ENCODE measurements around the gene PDZD2. TPM values are rescaled to one million over a fixed set of nuclear protein-coding genes. Genes with fewer than 3 reads are reported as not detected.
A peak's percentile ranks its signal among the peaks of the same experiment; 100 is the strongest.

Gene PDZD2
- polyA plus RNA-seq, 4 donors, result 1.4 to 3.9 (median 3.7) TPM; not detected in 1

- Histone ChIP-seq H3K4me3 (ENCODE audit: low read depth in 1 of 3, low read length in 3 of 3) (no peak overlapping the region), H3K27me3 (ENCODE audit: control insufficient read depth in 3 of 3, insufficient read depth in 3 of 3, low read length in 3 of 3) (no peaks in the 10 kb centered on the region), H3K27ac (ENCODE audit: low read depth in 1 of 3, low read length in 2 of 3) (no peak overlapping the region), H3K9me3 (ENCODE audit: control insufficient read depth in 2 of 2, insufficient read depth in 1 of 2, low read depth in 1 of 2, low read length in 1 of 2) (no peaks in the 10 kb centered on the region), H3K4me1 (ENCODE audit: control insufficient read depth in 3 of 3, insufficient read depth in 2 of 3, low read depth in 1 of 3, low read length in 2 of 3) (no peaks in the 10 kb centered on the region), H3K36me3 (ENCODE audit: control insufficient read depth in 3 of 3, insufficient read depth in 2 of 3, low read depth in 1 of 3, low read length in 3 of 3) (peaks cover 2 to 38% (median 8%) of the 10 kb centered on the region in 3 donors)
- DNase-seq (no peak), FAIRE-seq (no peak)
Measured at GRCh38 chr5:32132757-32133156, 493.8 kb downstream of the PDZD2 start.

- H3K27me3 ChIP-seq (ENCODE audit: control insufficient read depth in 3 of 3, insufficient read depth in 3 of 3, low read length in 3 of 3), result no peaks in the 10 kb centered on the region
- 78 to 98% (median 97%) methylated on average over 1 of the region's 1 CpG for WGBS, 3 donors
- H3K36me3 ChIP-seq (ENCODE audit: control insufficient read depth in 3 of 3, insufficient read depth in 2 of 3, low read depth in 1 of 3, low read length in 3 of 3), result peaks cover 2 to 35% (median 13%) of the 10 kb centered on the region in 3 donors
- H3K4me1 ChIP-seq (ENCODE audit: control insufficient read depth in 3 of 3, insufficient read depth in 2 of 3, low read depth in 1 of 3, low read length in 2 of 3), result no peaks in the 10 kb centered on the region
- no peak overlapping the region for H3K4me3 ChIP-seq (ENCODE audit: low read depth in 1 of 3, low read length in 3 of 3)
- FAIRE-seq (no peak), DNase-seq (no peak)
- H3K9me3 ChIP-seq (ENCODE audit: control insufficient read depth in 2 of 2, insufficient read depth in 1 of 2, low read depth in 1 of 2, low read length in 1 of 2), result no peaks in the 10 kb centered on the region
- no peak overlapping the region for H3K27ac ChIP-seq (ENCODE audit: low read depth in 1 of 3, low read length in 2 of 3)
Measured at GRCh38 chr5:32135086-32135485, 496.2 kb downstream of the PDZD2 start.

GRCh38 chr5:32136342-32136741, 497.4 kb downstream of the PDZD2 start:
- no peak overlapping the region for H3K27ac ChIP-seq (ENCODE audit: low read depth in 1 of 3, low read length in 2 of 3)
- H3K27me3 ChIP-seq (ENCODE audit: control insufficient read depth in 3 of 3, insufficient read depth in 3 of 3, low read length in 3 of 3), result no peaks in the 10 kb centered on the region
- no peak for FAIRE-seq
- no peak overlapping the region for H3K4me3 ChIP-seq (ENCODE audit: low read depth in 1 of 3, low read length in 3 of 3)
- H3K36me3 ChIP-seq (ENCODE audit: control insufficient read depth in 3 of 3, insufficient read depth in 2 of 3, low read depth in 1 of 3, low read length in 3 of 3), result peaks cover 2 to 45% (median 13%) of the 10 kb centered on the region in 3 donors
- H3K9me3 ChIP-seq (ENCODE audit: control insufficient read depth in 2 of 2, insufficient read depth in 1 of 2, low read depth in 1 of 2, low read length in 1 of 2), result no peaks in the 10 kb centered on the region
- DNase-seq, result peak in 1 of 2 donors; percentile 56
- 42 to 64% (median 64%) methylated on average over 7 of the region's 7 CpGs for WGBS, 3 donors
- no peaks in the 10 kb centered on the region for H3K4me1 ChIP-seq (ENCODE audit: control insufficient read depth in 3 of 3, insufficient read depth in 2 of 3, low read depth in 1 of 3, low read length in 2 of 3)

- Histone ChIP-seq H3K4me3 (ENCODE audit: low read depth in 1 of 3, low read length in 3 of 3) (no peak overlapping the region), H3K36me3 (ENCODE audit: control insufficient read depth in 3 of 3, insufficient read depth in 2 of 3, low read depth in 1 of 3, low read length in 3 of 3) (peaks cover 2 to 43% (median 13%) of the 10 kb centered on the region in 3 donors), H3K27me3 (ENCODE audit: control insufficient read depth in 3 of 3, insufficient read depth in 3 of 3, low read length in 3 of 3) (no peaks in the 10 kb centered on the region), H3K4me1 (ENCODE audit: control insufficient read depth in 3 of 3, insufficient read depth in 2 of 3, low read depth in 1 of 3, low read length in 2 of 3) (no peaks in the 10 kb centered on the region), H3K9me3 (ENCODE audit: control insufficient read depth in 2 of 2, insufficient read depth in 1 of 2, low read depth in 1 of 2, low read length in 1 of 2) (no peaks in the 10 kb centered on the region), H3K27ac (ENCODE audit: low read depth in 1 of 3, low read length in 2 of 3) (no peak overlapping the region)
- no peak for DNase-seq
- FAIRE-seq, result no peak
- WGBS, 3 donors, result 86 to 92% (median 87%) methylated on average over 7 of the region's 7 CpGs
Measured at GRCh38 chr5:32138839-32139493, 500.0 kb downstream of the PDZD2 start.

GRCh38 chr5:32143617-32144377, 504.9 kb downstream of the PDZD2 start:
- no peak overlapping the region for H3K4me3 ChIP-seq (ENCODE audit: low read depth in 1 of 3, low read length in 3 of 3)
- no peaks in the 10 kb centered on the region for H3K9me3 ChIP-seq (ENCODE audit: control insufficient read depth in 2 of 2, insufficient read depth in 1 of 2, low read depth in 1 of 2, low read length in 1 of 2)
- no peaks in the 10 kb centered on the region for H3K27me3 ChIP-seq (ENCODE audit: control insufficient read depth in 3 of 3, insufficient read depth in 3 of 3, low read length in 3 of 3)
- peaks cover 0 to 23% (median 3%) of the 10 kb centered on the region in 3 donors for H3K36me3 ChIP-seq (ENCODE audit: control insufficient read depth in 3 of 3, insufficient read depth in 2 of 3, low read depth in 1 of 3, low read length in 3 of 3)
- FAIRE-seq (no peak), DNase-seq (no peak)
- H3K27ac ChIP-seq (ENCODE audit: low read depth in 1 of 3, low read length in 2 of 3), result no peak overlapping the region
- 83 to 91% (median 89%) methylated on average over 6 of the region's 6 CpGs for WGBS, 3 donors
- peaks cover 0 to 11% (median 0%) of the 10 kb centered on the region in 3 donors for H3K4me1 ChIP-seq (ENCODE audit: control insufficient read depth in 3 of 3, insufficient read depth in 2 of 3, low read depth in 1 of 3, low read length in 2 of 3)

- 93 to 96% (median 95%) methylated on average over 5 of the region's 5 CpGs for WGBS, 3 donors
- DNase-seq, result no peak
- no peak for FAIRE-seq
- Histone ChIP-seq H3K4me1 (ENCODE audit: control insufficient read depth in 3 of 3, insufficient read depth in 2 of 3, low read depth in 1 of 3, low read length in 2 of 3) (peaks cover 0 to 11% (median 0%) of the 10 kb centered on the region in 3 donors), H3K27me3 (ENCODE audit: control insufficient read depth in 3 of 3, insufficient read depth in 3 of 3, low read length in 3 of 3) (no peaks in the 10 kb centered on the region), H3K27ac (ENCODE audit: low read depth in 1 of 3, low read length in 2 of 3) (no peak overlapping the region), H3K36me3 (ENCODE audit: control insufficient read depth in 3 of 3, insufficient read depth in 2 of 3, low read depth in 1 of 3, low read length in 3 of 3) (peaks cover 0 to 23% (median 0%) of the 10 kb centered on the region in 3 donors), H3K9me3 (ENCODE audit: control insufficient read depth in 2 of 2, insufficient read depth in 1 of 2, low read depth in 1 of 2, low read length in 1 of 2) (no peaks in the 10 kb centered on the region), H3K4me3 (ENCODE audit: low read depth in 1 of 3, low read length in 3 of 3) (no peak overlapping the region)
Measured at GRCh38 chr5:32144378-32145207, 505.7 kb downstream of the PDZD2 start.

GRCh38 chr5:32145378-32145777, 506.4 kb downstream of the PDZD2 start:
- H3K27me3 ChIP-seq (ENCODE audit: control insufficient read depth in 3 of 3, insufficient read depth in 3 of 3, low read length in 3 of 3), result no peaks in the 10 kb centered on the region
- H3K4me3 ChIP-seq (ENCODE audit: low read depth in 1 of 3, low read length in 3 of 3), result no peak overlapping the region
- H3K9me3 ChIP-seq (ENCODE audit: control insufficient read depth in 2 of 2, insufficient read depth in 1 of 2, low read depth in 1 of 2, low read length in 1 of 2), result no peaks in the 10 kb centered on the region
- 44 to 74% (median 73%) methylated on average over 2 of the region's 2 CpGs for WGBS, 3 donors
- no peak for FAIRE-seq
- peaks cover 0 to 11% (median 0%) of the 10 kb centered on the region in 3 donors for H3K4me1 ChIP-seq (ENCODE audit: control insufficient read depth in 3 of 3, insufficient read depth in 2 of 3, low read depth in 1 of 3, low read length in 2 of 3)
- no peak for DNase-seq
- peaks cover 0 to 21% (median 0%) of the 10 kb centered on the region in 3 donors for H3K36me3 ChIP-seq (ENCODE audit: control insufficient read depth in 3 of 3, insufficient read depth in 2 of 3, low read depth in 1 of 3, low read length in 3 of 3)
- no peak overlapping the region for H3K27ac ChIP-seq (ENCODE audit: low read depth in 1 of 3, low read length in 2 of 3)

- DNase-seq (no peak), FAIRE-seq (no peak)
- Histone ChIP-seq H3K27ac (ENCODE audit: low read depth in 1 of 3, low read length in 2 of 3) (no peak overlapping the region), H3K4me3 (ENCODE audit: low read depth in 1 of 3, low read length in 3 of 3) (peak overlapping the region in 1 of 3 donors; percentile 15), H3K4me1 (ENCODE audit: control insufficient read depth in 3 of 3, insufficient read depth in 2 of 3, low read depth in 1 of 3, low read length in 2 of 3) (peaks cover 0 to 11% (median 0%) of the 10 kb centered on the region in 3 donors), H3K9me3 (ENCODE audit: control insufficient read depth in 2 of 2, insufficient read depth in 1 of 2, low read depth in 1 of 2, low read length in 1 of 2) (no peaks in the 10 kb centered on the region), H3K27me3 (ENCODE audit: control insufficient read depth in 3 of 3, insufficient read depth in 3 of 3, low read length in 3 of 3) (no peaks in the 10 kb centered on the region), H3K36me3 (ENCODE audit: control insufficient read depth in 3 of 3, insufficient read depth in 2 of 3, low read depth in 1 of 3, low read length in 3 of 3) (peaks cover 0 to 18% (median 0%) of the 10 kb centered on the region in 3 donors)
- 64 to 67% (median 66%) methylated on average over 3 of the region's 3 CpGs for WGBS, 3 donors
Measured at GRCh38 chr5:32147236-32147635, 508.3 kb downstream of the PDZD2 start.
